IPS-20b (cell line): ENCODE data around the gene IFNB1.

Experiments
- H3K27ac ChIP-seq: one replicate; pipeline ENCODE4 v1.5.1; 2013; ENCODE audit warnings: low read length
- H3K27me3 ChIP-seq: 2 replicates; pipeline ENCODE4 v1.6.1; 2013; ENCODE audit warnings: mild to moderate bottlenecking, low read length, inconsistent platforms; ENCODE audit not compliant: insufficient read depth
- H3K36me3 ChIP-seq: 2 replicates; pipeline ENCODE4 v1.6.1; 2013; ENCODE audit warnings: low read depth, mild to moderate bottlenecking, inconsistent platforms, low read length, moderate library complexity; ENCODE audit not compliant: insufficient read depth
- H3K4me1 ChIP-seq: 2 replicates; pipeline ENCODE4 v1.6.1; 2013; ENCODE audit warnings: mild to moderate bottlenecking, control low read depth, inconsistent platforms, low read length, moderate library complexity; ENCODE audit not compliant: insufficient read depth
- H3K4me3 ChIP-seq: 2 replicates; pipeline ENCODE4 v1.5.1; 2013; ENCODE audit warnings: mild to moderate bottlenecking, low read length, inconsistent platforms
- H3K9ac ChIP-seq: 2 replicates; pipeline ENCODE4 v1.6.1; 2013; ENCODE audit warnings: low read depth, mild to moderate bottlenecking, inconsistent platforms, low read length, moderate library complexity
- H3K9me3 ChIP-seq: 2 replicates; pipeline ENCODE4 v1.6.1; 2013; ENCODE audit warnings: mild to moderate bottlenecking, low read depth, low read length, inconsistent platforms; ENCODE audit not compliant: insufficient read depth

The IFNB1 gene

DNA sequence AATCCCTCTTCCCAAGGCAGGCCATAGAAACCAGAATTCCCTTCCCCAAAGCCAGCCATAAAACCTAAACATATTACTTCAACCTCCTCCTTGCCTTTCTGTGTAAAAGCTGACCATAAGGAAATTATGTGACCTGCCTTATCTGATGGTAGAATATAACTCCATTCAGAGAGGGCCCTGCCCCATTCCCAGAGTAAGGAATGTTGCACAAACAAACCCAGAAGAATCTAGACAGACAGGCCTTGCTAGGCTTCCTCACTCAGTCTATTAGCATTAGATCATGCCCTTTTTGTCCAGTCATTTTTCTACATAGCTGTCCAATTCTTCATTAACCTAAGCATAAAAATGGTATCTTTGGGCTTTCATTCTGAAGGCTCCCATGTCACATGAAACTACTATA is 17.8 kb upstream of the IFNB1 start:
- H3K27ac ChIP-seq, result no peak overlapping the region

DNA sequence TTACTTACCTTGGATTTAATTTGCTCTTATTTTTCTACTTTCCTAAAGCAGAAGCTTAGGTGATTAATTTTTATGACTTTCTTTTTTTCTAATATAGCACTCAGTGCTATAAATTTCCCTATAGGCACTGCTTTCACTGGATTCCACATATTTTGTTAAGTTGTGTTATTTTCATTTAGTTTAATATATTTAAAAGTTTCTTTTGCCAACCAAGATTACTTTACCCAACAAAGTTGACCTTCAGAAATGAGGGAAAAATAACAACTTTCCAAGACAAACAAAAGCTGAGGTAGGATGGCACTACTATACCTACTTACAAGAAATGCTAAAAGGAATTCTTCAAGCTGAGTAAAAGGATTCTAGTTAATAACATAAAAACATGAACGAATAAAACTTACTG is 8.8 kb upstream of the IFNB1 start:
- H3K4me1 ChIP-seq, result no peaks in the 10 kb centered on the region
- H3K9ac ChIP-seq, result no peak overlapping the region
- no peak overlapping the region for H3K4me3 ChIP-seq
- no peak overlapping the region for H3K27ac ChIP-seq
- no peaks in the 10 kb centered on the region for H3K27me3 ChIP-seq
- no peaks in the 10 kb centered on the region for H3K36me3 ChIP-seq
- no peaks in the 10 kb centered on the region; the same call in 1 of the 2 replicates for H3K9me3 ChIP-seq

More for the DNA sequence above, 17.8 kb upstream of the IFNB1 start:
- Histone ChIP-seq H3K4me1 (no peaks in the 10 kb centered on the region), H3K9me3 (no peaks in the 10 kb centered on the region), H3K4me3 (no peak overlapping the region), H3K27me3 (no peaks in the 10 kb centered on the region), H3K36me3 (no peaks in the 10 kb centered on the region), H3K9ac (no peak overlapping the region)

DNA sequence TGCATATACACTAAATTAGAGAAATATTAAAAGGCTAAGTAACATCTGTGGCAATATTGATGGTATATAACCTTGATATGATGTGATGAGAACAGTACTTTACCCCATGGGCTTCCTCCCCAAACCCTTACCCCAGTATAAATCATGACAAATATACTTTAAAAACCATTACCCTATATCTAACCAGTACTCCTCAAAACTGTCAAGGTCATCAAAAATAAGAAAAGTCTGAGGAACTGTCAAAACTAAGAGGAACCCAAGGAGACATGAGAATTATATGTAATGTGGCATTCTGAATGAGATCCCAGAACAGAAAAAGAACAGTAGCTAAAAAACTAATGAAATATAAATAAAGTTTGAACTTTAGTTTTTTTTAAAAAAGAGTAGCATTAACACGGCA is 7.3 kb upstream of the IFNB1 start:
- no peaks in the 10 kb centered on the region for H3K36me3 ChIP-seq
- no peaks in the 10 kb centered on the region for H3K4me1 ChIP-seq
- H3K4me3 ChIP-seq, result no peak overlapping the region
- no peaks in the 10 kb centered on the region; the same call in 1 of the 2 replicates for H3K9me3 ChIP-seq
- no peak overlapping the region for H3K27ac ChIP-seq
- H3K27me3 ChIP-seq, result no peaks in the 10 kb centered on the region
- no peak overlapping the region for H3K9ac ChIP-seq

DNA sequence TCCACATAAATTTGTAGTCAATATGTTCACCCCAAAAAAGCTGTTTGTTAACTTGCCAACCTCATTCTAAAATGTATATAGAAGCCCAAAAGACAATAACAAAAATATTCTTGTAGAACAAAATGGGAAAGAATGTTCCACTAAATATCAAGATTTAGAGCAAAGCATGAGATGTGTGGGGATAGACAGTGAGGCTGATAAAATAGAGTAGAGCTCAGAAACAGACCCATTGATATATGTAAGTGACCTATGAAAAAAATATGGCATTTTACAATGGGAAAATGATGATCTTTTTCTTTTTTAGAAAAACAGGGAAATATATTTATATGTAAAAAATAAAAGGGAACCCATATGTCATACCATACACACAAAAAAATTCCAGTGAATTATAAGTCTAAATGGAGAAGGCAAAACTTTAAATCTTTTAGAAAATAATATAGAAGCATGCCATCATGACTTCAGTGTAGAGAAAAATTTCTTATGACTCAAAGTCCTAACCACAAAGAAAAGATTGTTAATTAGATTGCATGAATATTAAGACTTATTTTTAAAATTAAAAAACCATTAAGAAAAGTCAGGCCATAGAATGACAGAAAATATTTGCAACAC is 6.6 kb upstream of the IFNB1 start:
- Histone ChIP-seq H3K9ac (no peak overlapping the region), H3K4me1 (no peaks in the 10 kb centered on the region), H3K4me3 (no peak overlapping the region), H3K36me3 (no peaks in the 10 kb centered on the region), H3K9me3 (no peaks in the 10 kb centered on the region; the same call in 1 of the 2 replicates), H3K27me3 (no peaks in the 10 kb centered on the region), H3K27ac (no peak overlapping the region)

DNA sequence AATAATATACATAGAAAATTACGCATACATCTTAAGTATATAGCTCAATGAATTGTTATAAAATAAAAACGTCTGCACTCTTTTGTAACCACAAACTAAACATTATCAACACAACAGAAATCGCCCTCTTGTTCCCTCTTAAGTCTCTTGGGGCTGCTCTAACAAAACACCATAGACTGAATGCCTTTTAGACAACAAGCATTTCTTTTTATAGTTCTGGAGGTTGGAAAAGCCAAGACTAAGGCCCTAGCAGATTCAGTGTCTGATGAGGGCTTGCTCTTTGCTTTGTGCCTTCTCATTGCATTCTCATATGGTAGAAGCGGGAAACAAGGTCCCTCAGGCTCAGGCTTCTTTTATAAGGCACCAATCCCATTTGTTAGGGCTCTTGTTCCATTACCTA is 4.9 kb upstream of the IFNB1 start:
- no peak overlapping the region for H3K4me3 ChIP-seq
- no peaks in the 10 kb centered on the region for H3K27me3 ChIP-seq
- no peak overlapping the region for H3K9ac ChIP-seq
- no peaks in the 10 kb centered on the region for H3K4me1 ChIP-seq
- no peaks in the 10 kb centered on the region; the same call in 1 of the 2 replicates for H3K9me3 ChIP-seq
- no peaks in the 10 kb centered on the region for H3K36me3 ChIP-seq
- H3K27ac ChIP-seq, result no peak overlapping the region

DNA sequence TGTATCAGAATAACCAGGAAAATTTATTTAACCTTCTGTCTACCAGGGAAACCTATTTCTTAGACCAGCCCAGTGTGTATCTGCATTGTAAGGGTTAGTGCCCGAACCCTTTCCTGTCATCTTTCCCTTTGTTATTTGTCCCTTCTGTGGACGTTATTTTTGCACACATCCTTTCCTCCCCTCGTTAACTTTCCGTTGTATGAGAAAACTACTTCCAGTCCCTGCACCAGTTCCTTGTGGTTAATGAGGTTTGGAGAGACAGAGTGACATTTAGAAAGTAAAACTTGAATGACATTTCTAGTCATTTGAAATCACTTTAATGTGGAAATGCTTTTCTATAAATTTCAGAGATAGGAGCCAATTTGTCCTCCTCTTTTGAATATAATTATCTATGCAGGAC is 4.3 kb upstream of the IFNB1 start:
- Histone ChIP-seq H3K4me3 (no peak overlapping the region), H3K4me1 (no peaks in the 10 kb centered on the region), H3K9ac (no peak overlapping the region)

DNA sequence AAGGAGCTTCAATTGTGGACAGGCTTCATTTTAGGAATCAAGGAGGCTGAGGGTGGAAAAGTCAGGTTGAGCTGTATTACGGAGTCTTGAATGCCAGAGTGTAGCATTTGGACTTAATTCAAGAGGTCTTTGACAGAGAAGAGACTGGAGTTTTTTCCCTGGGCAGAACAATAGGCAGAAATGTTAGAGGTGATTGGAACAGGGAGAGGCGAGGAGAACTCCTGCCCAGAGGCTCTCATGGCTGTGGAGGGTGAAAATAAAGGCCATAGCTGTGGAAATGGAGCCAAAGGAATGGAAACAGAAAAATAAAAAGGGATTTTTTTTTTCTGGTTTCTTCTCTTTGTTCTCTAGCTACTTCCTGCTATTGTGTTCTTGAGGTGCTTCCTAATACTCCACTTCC is 3.7 kb upstream of the IFNB1 start:
- H3K4me3 ChIP-seq, result no peak overlapping the region
- no peak overlapping the region for H3K27ac ChIP-seq
- H3K9ac ChIP-seq, result no peak overlapping the region
- H3K36me3 ChIP-seq, result no peaks in the 10 kb centered on the region
- H3K4me1 ChIP-seq, result no peaks in the 10 kb centered on the region
- no peaks in the 10 kb centered on the region for H3K27me3 ChIP-seq
- no peaks in the 10 kb centered on the region; the same call in 1 of the 2 replicates for H3K9me3 ChIP-seq

More for the DNA sequence above, 4.3 kb upstream of the IFNB1 start:
- H3K9me3 ChIP-seq, result no peaks in the 10 kb centered on the region; the same call in 1 of the 2 replicates
- H3K27ac ChIP-seq, result no peak overlapping the region
- H3K36me3 ChIP-seq, result no peaks in the 10 kb centered on the region
- no peaks in the 10 kb centered on the region for H3K27me3 ChIP-seq

DNA sequence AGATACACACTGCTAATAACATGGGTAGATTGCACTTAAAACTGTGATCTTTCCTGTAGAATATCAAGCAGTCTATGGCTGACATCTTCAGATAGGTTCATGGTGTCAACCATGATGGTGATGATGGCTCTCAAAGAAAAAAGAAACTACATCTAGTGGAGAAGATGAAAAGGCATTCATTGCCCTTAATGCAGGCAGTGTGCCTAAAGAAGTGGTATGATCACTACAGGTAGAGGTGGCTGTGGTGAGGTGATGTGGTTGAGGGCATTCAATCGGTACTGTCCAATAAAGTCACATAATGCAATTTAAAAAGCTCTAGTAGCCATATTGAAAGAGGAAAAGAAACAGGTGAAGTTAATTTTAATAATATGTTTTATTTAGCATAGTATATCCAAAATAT is 3.1 kb upstream of the IFNB1 start:
- Histone ChIP-seq H3K9me3 (no peaks in the 10 kb centered on the region; the same call in 1 of the 2 replicates), H3K27ac (no peak overlapping the region), H3K9ac (no peak overlapping the region), H3K4me1 (no peaks in the 10 kb centered on the region; the same call in 1 of the 2 replicates), H3K4me3 (no peak overlapping the region), H3K36me3 (no peaks in the 10 kb centered on the region), H3K27me3 (no peaks in the 10 kb centered on the region)

DNA sequence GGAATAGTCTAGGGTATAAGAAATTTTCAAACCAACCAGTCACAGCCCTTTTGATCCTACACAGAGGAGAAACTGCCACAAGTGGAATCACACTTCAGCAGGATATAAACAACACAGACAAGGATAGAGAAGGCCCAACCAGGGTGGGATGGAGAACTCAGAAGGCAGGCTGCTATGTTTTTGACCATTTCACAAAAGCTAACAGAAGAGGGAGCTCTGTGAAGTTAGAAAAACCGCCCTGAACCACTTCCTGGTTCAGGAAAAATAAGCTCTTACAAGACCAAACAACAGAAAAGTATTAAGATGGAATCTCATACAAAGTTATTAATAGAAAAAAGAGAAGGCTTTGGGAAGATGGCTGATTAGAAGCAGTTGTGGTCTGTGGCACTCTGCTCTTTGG is 960 bp upstream of the IFNB1 start:
- no peak overlapping the region for H3K9ac ChIP-seq
- no peak overlapping the region for H3K4me3 ChIP-seq
- no peak overlapping the region for H3K27ac ChIP-seq
- no peaks in the 10 kb centered on the region for H3K27me3 ChIP-seq
- H3K9me3 ChIP-seq, result no peaks in the 10 kb centered on the region
- H3K36me3 ChIP-seq, result no peaks in the 10 kb centered on the region
- H3K4me1 ChIP-seq, result no peaks in the 10 kb centered on the region; the same call in 1 of the 2 replicates

DNA sequence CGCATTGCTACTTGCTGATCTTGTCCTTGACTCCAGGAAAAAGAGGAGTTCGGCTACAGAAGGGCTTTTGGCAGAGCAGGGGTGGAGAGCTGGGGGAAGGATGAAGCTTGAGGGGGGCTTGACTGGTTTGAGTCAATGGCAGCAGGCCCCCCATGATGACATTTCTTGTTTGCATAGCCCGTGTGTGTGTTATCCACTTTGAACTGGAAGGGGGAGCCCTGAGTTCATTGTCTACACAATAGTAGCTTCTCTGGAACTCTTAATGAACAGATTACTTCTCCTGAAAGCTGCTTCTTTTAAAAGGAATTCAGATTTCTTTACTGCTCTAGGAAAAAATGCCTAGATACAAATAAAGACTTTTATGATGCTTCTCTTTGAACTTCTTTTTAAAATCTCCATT is 2.3 kb downstream of the IFNB1 start:
- Histone ChIP-seq H3K36me3 (no peaks in the 10 kb centered on the region), H3K27me3 (no peaks in the 10 kb centered on the region), H3K4me3 (no peak overlapping the region), H3K9me3 (no peaks in the 10 kb centered on the region), H3K9ac (no peak overlapping the region), H3K27ac (no peak overlapping the region), H3K4me1 (no peaks in the 10 kb centered on the region; the same call in 1 of the 2 replicates)

DNA sequence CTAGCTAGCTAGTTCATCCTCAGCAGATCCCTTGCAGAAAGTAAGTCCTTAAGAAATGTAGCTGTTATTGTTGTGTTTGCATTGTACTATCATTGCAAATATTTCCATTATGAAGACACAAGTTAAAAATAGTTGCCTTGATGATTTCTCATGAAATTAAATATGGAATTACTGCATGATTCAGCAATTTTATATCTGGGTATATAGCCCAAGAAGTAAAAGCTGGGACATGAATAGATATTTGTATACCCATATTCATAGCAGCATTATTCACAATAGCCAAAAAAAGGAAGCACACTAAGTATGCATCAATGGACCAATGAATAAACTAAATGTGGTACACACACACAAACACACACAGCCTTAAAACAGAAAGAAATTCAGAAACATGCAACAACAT is 6.8 kb downstream of the IFNB1 start:
- Histone ChIP-seq H3K36me3 (no peaks in the 10 kb centered on the region), H3K27ac (no peak overlapping the region), H3K9ac (no peak overlapping the region), H3K4me1 (no peaks in the 10 kb centered on the region; the same call in 1 of the 2 replicates), H3K9me3 (no peaks in the 10 kb centered on the region), H3K4me3 (no peak overlapping the region), H3K27me3 (no peaks in the 10 kb centered on the region)

DNA sequence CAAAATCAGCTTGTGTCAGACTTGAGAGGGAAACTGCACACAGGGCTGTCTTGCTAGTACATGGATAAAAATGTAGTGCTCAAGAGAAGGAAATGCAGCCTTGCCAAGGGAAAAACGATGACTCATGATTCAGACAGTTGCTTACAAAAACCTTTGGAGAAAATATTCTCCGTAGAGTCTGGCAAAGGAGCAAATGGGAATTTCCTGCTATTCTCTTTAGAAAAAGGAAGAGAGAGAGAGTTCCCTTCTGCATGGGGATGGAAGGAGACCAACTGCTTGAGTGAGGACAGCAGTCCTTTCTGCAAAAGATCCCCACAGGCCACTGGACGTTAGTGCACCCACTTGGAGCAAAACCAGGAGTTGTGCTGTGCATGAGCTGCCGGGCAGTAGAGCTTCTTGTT is 7.6 kb downstream of the IFNB1 start:
- Histone ChIP-seq H3K27me3 (no peaks in the 10 kb centered on the region), H3K27ac (no peak overlapping the region), H3K4me1 (no peaks in the 10 kb centered on the region), H3K36me3 (no peaks in the 10 kb centered on the region), H3K9ac (no peak overlapping the region), H3K9me3 (no peaks in the 10 kb centered on the region), H3K4me3 (no peak overlapping the region)
